ENCODE measurements around the gene TP53RK.

Gene TP53RK

GRCh38 chr20:46689082-46689753, at the start of gene TP53RK:
TSS of gene TP53RK (minus strand) at chr20:46689444. CDS start at chr20:46689414, 30 bp downstream.
- H3K9me3 ChIP-seq (ENCODE audit: severe bottlenecking) = no peaks in the 10 kb centered on the region
- H3K27me3 ChIP-seq (ENCODE audit: insufficient read depth, poor library complexity, severe bottlenecking) = no peaks in the 10 kb centered on the region
- peaks cover 26% of the 10 kb centered on the region for H3K36me3 ChIP-seq (ENCODE audit: low read depth)
- H3K27ac ChIP-seq (ENCODE audit: poor library complexity, severe bottlenecking) = peak within 1 kb of the TSS; percentile 78
- DNase-seq (ENCODE audit: low spot score) = peak; percentile 100
- TF ChIP-seq CTCF (IDR thresholded peaks at IDR 0.05; ENCODE audit: poor library complexity, severe bottlenecking) = peak; percentile 30
- H3K4me1 ChIP-seq (ENCODE audit: insufficient read depth, poor library complexity, severe bottlenecking) = peaks cover 17% of the 10 kb centered on the region
- H3K4me3 ChIP-seq (ENCODE audit: severe bottlenecking) = peak within 1 kb of the TSS; percentile 82
- ATAC-seq (ENCODE audit: low read depth) = peak; percentile 94

- DNase-seq (ENCODE audit: low spot score) = no peak
- no peak for TF ChIP-seq CTCF (IDR thresholded peaks at IDR 0.05; ENCODE audit: poor library complexity, severe bottlenecking)
Observed at GRCh38 chr20:46735436-46735835, 46.2 kb upstream of the TP53RK start.

GRCh38 chr20:46731770-46732169, 42.5 kb upstream of the TP53RK start:
- no peaks in the 10 kb centered on the region for H3K4me1 ChIP-seq (ENCODE audit: insufficient read depth, poor library complexity, severe bottlenecking)
- no peak overlapping the region for H3K27ac ChIP-seq (ENCODE audit: poor library complexity, severe bottlenecking)
- ATAC-seq (ENCODE audit: low read depth) = peak; percentile 47; the same call in 2 of the 3 replicates
- no peaks in the 10 kb centered on the region for H3K36me3 ChIP-seq (ENCODE audit: low read depth)
- H3K4me3 ChIP-seq (ENCODE audit: severe bottlenecking) = no peak overlapping the region
- no peaks in the 10 kb centered on the region for H3K27me3 ChIP-seq (ENCODE audit: insufficient read depth, poor library complexity, severe bottlenecking)
- no peaks in the 10 kb centered on the region for H3K9me3 ChIP-seq (ENCODE audit: severe bottlenecking)
- DNase-seq (ENCODE audit: low spot score) = no peak
- TF ChIP-seq CTCF (IDR thresholded peaks at IDR 0.05; ENCODE audit: poor library complexity, severe bottlenecking) = no peak

More at GRCh38 chr20:46735436-46735835, 46.2 kb upstream of the TP53RK start:
- Histone ChIP-seq H3K27me3 (ENCODE audit: insufficient read depth, poor library complexity, severe bottlenecking) (no peaks in the 10 kb centered on the region), H3K27ac (ENCODE audit: poor library complexity, severe bottlenecking) (no peak overlapping the region), H3K9me3 (ENCODE audit: severe bottlenecking) (no peaks in the 10 kb centered on the region), H3K36me3 (ENCODE audit: low read depth) (no peaks in the 10 kb centered on the region), H3K4me3 (ENCODE audit: severe bottlenecking) (no peak overlapping the region), H3K4me1 (ENCODE audit: insufficient read depth, poor library complexity, severe bottlenecking) (peaks cover 15% of the 10 kb centered on the region)
- ATAC-seq (ENCODE audit: low read depth) = no peak

GRCh38 chr20:46725186-46726165, 36.2 kb upstream of the TP53RK start:
- ATAC-seq (ENCODE audit: low read depth) (0 out of 3 replicates have a peak, but pooled peaks have one; percentile 20), DNase-seq (ENCODE audit: low spot score) (no peak)
- no peak for TF ChIP-seq CTCF (IDR thresholded peaks at IDR 0.05; ENCODE audit: poor library complexity, severe bottlenecking)
- no peak overlapping the region for H3K27ac ChIP-seq (ENCODE audit: poor library complexity, severe bottlenecking)
- no peak overlapping the region for H3K4me3 ChIP-seq (ENCODE audit: severe bottlenecking)
- H3K36me3 ChIP-seq (ENCODE audit: low read depth) = no peaks in the 10 kb centered on the region
- H3K27me3 ChIP-seq (ENCODE audit: insufficient read depth, poor library complexity, severe bottlenecking) = no peaks in the 10 kb centered on the region
- H3K4me1 ChIP-seq (ENCODE audit: insufficient read depth, poor library complexity, severe bottlenecking) = no peaks in the 10 kb centered on the region
- H3K9me3 ChIP-seq (ENCODE audit: severe bottlenecking) = no peaks in the 10 kb centered on the region

All from RWPE2 (cell line).